ENCODE data around the gene FAT1. TPM values are rescaled to one million over a fixed set of nuclear protein-coding genes. Genes with fewer than 3 reads are reported as not detected.
A peak's percentile ranks its signal among the peaks of the same experiment; 100 is the strongest.

The FAT1 gene
- polyA plus RNA-seq, 1 experiment = 489 TPM

DNA sequence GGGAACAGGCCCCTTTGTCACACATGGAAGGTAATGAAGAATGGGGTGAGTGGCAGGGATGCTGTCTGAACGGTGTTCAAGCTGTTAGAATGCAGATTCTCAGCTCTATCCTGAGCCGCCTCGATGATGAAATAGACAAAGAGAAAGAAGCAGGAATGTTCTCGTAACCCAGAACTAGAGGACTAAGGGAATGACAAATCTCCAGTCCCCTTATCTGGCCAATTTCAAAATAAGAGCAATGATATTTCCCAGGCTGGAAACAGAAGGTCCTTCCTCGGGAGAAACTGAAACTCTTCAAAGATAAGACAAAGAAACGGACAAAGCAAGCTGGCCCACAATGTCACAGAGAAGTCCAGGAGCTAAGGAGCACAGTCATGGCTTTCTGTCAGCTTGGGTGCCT is 138.7 kb downstream of the FAT1 start:
- H3K36me3 ChIP-seq (ENCODE audit: control insufficient read depth, insufficient read depth, low read length) = peaks cover 15% of the 10 kb centered on the region
- no peak for DNase-seq (ENCODE audit: low read depth)
- POLR2A ChIA-PET = no interaction called here
- no peaks in the 10 kb centered on the region for H3K27me3 ChIP-seq (ENCODE audit: control insufficient read depth, insufficient read depth, low read length)
- CTCF ChIA-PET = interaction anchor here (0.6 kb wide), 1 partner anchor 106 kb away, joined by 4 read pairs; no protein-coding TSS in a partner anchor
- no peak overlapping the region for H3K4me3 ChIP-seq (ENCODE audit: low read depth, low read length)
- TF ChIP-seq, protein P1, sequence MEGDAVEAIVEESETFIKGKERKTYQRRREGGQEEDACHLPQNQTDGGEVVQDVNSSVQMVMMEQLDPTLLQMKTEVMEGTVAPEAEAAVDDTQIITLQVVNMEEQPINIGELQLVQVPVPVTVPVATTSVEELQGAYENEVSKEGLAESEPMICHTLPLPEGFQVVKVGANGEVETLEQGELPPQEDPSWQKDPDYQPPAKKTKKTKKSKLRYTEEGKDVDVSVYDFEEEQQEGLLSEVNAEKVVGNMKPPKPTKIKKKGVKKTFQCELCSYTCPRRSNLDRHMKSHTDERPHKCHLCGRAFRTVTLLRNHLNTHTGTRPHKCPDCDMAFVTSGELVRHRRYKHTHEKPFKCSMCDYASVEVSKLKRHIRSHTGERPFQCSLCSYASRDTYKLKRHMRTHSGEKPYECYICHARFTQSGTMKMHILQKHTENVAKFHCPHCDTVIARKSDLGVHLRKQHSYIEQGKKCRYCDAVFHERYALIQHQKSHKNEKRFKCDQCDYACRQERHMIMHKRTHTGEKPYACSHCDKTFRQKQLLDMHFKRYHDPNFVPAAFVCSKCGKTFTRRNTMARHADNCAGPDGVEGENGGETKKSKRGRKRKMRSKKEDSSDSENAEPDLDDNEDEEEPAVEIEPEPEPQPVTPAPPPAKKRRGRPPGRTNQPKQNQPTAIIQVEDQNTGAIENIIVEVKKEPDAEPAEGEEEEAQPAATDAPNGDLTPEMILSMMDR (IDR thresholded peaks at IDR 0.05; ENCODE audit: insufficient read depth, low read depth, low read length) = no peak

DNA sequence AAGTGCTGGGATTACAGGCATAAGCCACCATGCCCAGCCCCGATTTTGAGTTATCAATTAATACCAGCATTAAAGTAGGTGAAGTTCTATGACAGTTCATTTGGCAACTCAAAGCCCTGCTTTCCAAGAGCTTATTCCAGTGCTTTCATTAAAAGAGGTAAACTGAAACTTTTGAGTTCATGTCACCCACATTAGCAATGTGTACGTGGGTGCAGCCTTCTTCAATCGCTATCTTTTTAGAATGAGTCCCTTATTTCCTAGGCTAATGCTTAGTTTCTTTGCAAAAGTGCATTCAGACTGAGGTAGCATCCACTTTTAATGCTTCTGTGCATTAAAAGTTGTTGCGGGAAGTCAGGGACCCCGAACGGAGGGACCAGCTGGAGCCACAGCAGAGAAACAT is 142.2 kb downstream of the FAT1 start:
- no peak for DNase-seq (ENCODE audit: low read depth)
- CTCF ChIA-PET = no interaction called here
- POLR2A ChIA-PET = no interaction called here
- TF ChIP-seq, protein P1 (IDR thresholded peaks at IDR 0.05; ENCODE audit: insufficient read depth, low read depth, low read length) = no peak
- no peaks in the 10 kb centered on the region for H3K27me3 ChIP-seq (ENCODE audit: control insufficient read depth, insufficient read depth, low read length)
- peaks cover 6% of the 10 kb centered on the region for H3K36me3 ChIP-seq (ENCODE audit: control insufficient read depth, insufficient read depth, low read length)
- no peak overlapping the region for H3K4me3 ChIP-seq (ENCODE audit: low read depth, low read length)

DNA sequence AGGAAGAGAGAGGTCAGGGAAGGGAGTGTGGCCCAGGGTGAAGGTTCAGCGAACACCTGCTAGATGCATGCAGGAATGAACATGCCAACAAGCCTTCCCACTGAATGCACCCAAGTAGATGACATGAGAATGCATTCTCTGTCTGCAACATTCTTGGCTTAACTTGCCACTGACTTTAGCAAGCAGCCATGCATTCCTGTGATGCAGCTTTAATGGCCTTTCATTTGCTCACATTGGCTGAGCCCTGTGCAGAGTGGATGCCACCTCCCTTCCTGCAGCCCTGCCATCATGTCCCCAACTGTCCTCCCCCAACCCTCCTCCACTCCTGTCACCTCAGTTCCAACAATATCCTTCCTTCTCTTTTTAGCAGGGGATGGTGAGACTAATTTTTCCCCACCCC is 143.0 kb downstream of the FAT1 start:
- ChIA-PET POLR2A (no interaction called here), CTCF (interaction anchor here (0.8 kb wide), 1 partner anchor 147 kb away, joined by 3 read pairs; no protein-coding TSS in a partner anchor)

DNA sequence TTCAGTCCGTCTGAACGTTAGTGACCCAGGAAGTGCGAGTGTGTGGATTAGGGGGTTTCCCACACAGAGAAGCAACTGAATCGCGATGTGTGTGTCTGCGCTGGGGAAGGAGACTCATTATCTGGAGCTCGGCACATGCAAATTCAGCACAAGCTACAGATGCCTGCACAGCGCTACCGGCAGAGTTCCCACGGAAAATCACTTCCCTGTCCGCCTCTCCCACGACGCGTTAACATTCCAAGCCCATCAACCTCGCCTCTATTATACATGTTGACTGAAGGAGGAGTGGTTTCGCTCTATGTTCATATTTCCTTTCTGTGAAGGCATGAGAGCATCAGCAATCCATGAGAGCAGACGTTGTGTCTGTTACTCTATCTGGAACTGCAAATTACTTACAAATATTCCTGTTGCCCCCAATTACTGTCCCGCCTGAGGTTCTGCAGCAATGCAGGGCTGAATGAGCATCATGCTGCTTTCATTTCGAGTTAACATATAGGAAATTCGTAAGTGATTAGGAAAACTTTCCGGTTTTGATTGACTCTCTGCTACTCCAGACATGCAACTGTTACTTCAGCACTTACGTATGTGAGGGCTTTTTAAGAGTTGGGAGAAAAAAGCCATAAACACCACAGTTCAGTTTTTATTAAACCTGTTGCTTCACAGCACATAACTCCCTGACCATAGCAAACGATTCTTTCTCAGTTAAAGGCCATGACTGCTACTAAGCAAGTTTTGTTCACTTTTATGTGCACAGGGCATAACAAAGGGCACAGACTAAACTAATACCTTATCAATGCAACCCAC is 153.3 kb downstream of the FAT1 start:
- Histone ChIP-seq H3K27me3 (ENCODE audit: control insufficient read depth, insufficient read depth, low read length) (no peaks in the 10 kb centered on the region), H3K36me3 (ENCODE audit: control insufficient read depth, insufficient read depth, low read length) (no peaks in the 10 kb centered on the region; the same call in 1 of the 2 replicates), H3K4me3 (ENCODE audit: low read depth, low read length) (peak overlapping the region; percentile 19; the same call in 1 of the 2 replicates)
- DNase-seq (ENCODE audit: low read depth) = peak; percentile 18
- CTCF ChIA-PET = interaction anchor here (0.6 to 2.5 kb wide), 2 partner anchors 17 to 64 kb away, joined by 3 to 8 read pairs; no protein-coding TSS in a partner anchor
- POLR2A ChIA-PET = interaction anchor here (0.6 kb wide), 1 partner anchor 20 kb away, joined by 3 read pairs; no protein-coding TSS in a partner anchor
- TF ChIP-seq, protein P1 (IDR thresholded peaks at IDR 0.05; ENCODE audit: insufficient read depth, low read depth, low read length) = no peak

More for the DNA sequence above, 143.0 kb downstream of the FAT1 start:
- H3K4me3 ChIP-seq (ENCODE audit: low read depth, low read length) = no peak overlapping the region
- peaks cover 6% of the 10 kb centered on the region for H3K36me3 ChIP-seq (ENCODE audit: control insufficient read depth, insufficient read depth, low read length)
- DNase-seq (ENCODE audit: low read depth) = no peak
- no peaks in the 10 kb centered on the region for H3K27me3 ChIP-seq (ENCODE audit: control insufficient read depth, insufficient read depth, low read length)
- TF ChIP-seq, protein P1 (IDR thresholded peaks at IDR 0.05; ENCODE audit: insufficient read depth, low read depth, low read length) = no peak

DNA sequence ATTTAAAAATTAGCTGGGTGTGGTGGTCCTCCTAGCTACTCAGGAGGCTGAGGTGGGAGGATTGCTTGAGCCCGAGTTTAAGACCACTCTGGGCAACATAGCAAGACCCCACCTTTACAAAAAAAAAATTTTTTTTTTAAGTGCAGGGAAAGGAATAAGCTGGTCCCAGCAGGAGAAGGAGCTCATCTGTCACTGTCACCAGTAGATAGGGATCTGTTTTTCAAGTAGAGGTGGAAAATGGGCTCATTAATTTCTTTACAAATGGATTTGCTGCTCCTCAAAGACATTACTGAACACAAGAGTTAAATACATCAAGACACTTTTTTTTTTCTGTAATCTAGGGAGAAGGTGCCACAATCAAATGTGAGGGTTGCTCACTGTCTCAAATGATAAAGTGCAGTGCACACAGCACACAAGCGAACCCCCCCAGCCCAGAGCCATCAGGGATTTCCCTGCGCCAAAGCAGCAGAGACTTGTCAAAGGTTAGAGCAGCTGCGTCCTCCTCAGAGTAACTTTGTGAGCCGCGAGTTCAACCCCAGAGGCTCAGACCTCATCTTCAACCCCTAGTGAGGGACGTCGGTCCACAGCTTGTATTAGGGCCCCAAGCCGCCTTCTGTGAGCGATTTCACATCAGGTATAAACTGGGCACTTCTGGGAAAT is 154.0 kb downstream of the FAT1 start:
- POLR2A ChIA-PET = interaction anchor here (0.6 kb wide), 1 partner anchor 19 kb away, joined by 3 read pairs; no protein-coding TSS in a partner anchor
- CTCF ChIA-PET = interaction anchor here (0.6 to 2.5 kb wide), 4 partner anchors 18 to 1223 kb away, joined by 3 to 8 read pairs (median 4); no protein-coding TSS in a partner anchor
- no peak for DNase-seq (ENCODE audit: low read depth)
- peak overlapping the region; percentile 19; the same call in 1 of the 2 replicates for H3K4me3 ChIP-seq (ENCODE audit: low read depth, low read length)
- H3K36me3 ChIP-seq (ENCODE audit: control insufficient read depth, insufficient read depth, low read length) = no peaks in the 10 kb centered on the region; the same call in 1 of the 2 replicates
- TF ChIP-seq, protein P1 (IDR thresholded peaks at IDR 0.05; ENCODE audit: insufficient read depth, low read depth, low read length) = no peak
- no peaks in the 10 kb centered on the region for H3K27me3 ChIP-seq (ENCODE audit: control insufficient read depth, insufficient read depth, low read length)

Measured in BJ (cell line).